Measurements from ENCODE around the gene TRAP1.

Gene TRAP1

DNA sequence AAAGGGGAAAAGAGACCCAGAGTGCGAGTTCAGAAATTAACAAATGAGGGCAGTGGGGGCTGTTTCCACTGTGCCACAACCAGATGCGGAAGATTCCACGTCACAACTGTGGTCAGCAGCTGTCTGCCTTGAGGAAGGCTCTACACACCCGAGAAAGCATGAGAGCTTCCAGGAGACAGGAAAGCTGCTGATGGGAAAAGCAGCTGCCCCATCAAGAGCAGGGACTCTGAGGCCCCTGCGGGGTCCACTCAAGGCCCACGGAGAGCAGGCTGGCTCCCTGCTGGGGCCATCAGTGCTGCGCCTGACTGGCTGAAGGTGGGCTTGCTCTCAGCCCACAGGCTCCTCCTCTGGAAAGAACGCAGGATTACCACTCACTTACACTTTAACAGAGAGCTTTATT lies 14.8 kb upstream of the TRAP1 start:
- DNase-seq (ENCODE audit: low spot score) = no peak
- in situ Hi-C loops (cut with MboI; ENCODE audit: low pct_unique_long_range_greater_than_20kb, low sequenced_read_pairs, unreplicated experiment) = no loop called here
- TF ChIP-seq, protein P1, sequence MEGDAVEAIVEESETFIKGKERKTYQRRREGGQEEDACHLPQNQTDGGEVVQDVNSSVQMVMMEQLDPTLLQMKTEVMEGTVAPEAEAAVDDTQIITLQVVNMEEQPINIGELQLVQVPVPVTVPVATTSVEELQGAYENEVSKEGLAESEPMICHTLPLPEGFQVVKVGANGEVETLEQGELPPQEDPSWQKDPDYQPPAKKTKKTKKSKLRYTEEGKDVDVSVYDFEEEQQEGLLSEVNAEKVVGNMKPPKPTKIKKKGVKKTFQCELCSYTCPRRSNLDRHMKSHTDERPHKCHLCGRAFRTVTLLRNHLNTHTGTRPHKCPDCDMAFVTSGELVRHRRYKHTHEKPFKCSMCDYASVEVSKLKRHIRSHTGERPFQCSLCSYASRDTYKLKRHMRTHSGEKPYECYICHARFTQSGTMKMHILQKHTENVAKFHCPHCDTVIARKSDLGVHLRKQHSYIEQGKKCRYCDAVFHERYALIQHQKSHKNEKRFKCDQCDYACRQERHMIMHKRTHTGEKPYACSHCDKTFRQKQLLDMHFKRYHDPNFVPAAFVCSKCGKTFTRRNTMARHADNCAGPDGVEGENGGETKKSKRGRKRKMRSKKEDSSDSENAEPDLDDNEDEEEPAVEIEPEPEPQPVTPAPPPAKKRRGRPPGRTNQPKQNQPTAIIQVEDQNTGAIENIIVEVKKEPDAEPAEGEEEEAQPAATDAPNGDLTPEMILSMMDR (IDR thresholded peaks at IDR 0.05; ENCODE audit: extremely low read depth, insufficient read depth, missing control alignments) = no peak

DNA sequence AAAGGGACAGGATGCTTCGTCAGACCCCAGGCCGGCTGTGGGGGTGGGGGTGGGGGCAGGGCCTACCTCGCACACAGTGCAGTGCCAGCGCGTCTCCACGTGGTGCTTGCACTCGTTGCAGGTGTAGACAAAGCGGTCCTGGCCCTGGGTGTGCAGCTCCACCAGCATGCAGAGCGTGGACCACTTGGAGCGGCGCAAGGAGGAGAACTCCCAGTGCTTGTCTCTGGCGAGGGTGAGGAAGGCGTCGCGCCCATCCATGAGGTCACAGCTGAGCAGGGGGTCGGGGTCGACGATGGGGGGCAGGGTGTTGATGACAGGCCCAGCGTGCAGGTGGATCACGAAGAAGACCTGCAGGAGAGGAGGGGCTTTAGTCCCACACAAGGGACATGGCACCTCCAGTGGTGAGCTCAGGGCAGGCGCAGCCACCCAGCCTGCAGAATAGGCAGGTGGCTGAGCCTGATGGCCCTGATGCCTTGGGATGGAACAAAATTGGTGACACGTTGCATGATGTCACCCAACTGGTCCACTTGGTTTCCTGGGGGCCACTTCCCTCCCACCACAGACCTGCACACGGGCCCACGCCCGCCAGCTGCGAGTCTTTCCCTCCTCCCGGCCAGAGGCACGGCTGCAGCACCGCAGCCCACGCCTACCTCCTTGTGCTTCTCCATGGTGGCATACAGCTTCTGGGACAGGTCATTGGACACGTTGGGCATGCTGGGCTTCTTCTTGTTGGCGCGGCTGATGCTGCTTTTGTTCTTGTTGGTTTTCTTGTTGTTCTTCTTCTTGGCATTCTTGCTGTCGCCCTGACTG lies 14.0 kb upstream of the TRAP1 start:
- TF ChIP-seq, protein P1 (IDR thresholded peaks at IDR 0.05; ENCODE audit: extremely low read depth, insufficient read depth, missing control alignments) = no peak
- in situ Hi-C loops (cut with MboI; ENCODE audit: low pct_unique_long_range_greater_than_20kb, low sequenced_read_pairs, unreplicated experiment) = no loop called here
- DNase-seq (ENCODE audit: low spot score) = no peak

DNA sequence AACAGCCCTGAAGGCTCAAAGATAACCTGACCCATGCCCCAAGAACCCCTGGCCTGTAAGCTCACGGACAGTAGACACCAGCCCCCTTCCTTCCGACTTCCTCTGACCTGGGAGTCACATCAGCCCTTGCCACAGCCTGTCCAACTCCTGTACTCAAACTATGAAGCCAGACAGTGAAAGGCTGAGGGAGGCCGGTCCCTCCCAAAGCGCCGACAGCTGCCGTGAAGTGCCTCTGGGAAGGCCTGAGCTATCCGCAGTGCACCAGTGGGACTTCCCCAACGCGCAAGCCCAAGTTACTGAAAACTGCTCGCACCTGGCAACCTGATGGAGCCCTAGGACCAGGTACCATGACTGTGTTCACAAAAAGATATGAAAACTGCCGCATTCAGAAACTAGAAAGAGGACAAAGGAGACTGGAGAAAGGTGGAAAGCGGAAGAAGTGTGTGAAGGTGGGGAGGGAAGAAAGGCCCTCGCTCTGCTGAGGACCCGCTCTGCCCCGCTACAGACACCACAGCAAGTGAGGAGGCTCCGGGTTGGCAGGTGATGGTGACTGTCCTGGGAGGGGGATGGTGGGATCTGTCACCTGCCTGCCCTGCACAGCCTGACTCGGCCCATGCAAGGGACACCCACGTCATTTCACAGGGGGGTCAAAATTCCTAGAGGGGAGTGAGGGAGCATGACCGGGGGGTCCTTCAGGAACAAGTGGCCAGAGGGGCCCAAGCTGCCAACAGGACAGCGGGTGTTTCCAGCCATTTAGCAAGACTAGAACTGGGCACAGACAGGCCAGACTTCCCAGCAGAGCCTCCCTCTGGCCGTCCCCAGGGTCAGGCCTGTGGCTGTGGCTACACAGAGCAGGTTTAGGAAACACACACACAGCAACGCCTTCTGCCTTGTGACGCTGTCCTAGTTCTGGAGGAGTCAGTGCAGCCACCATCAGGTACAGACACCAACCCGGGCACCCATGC lies 13.1 kb upstream of the TRAP1 start:
- no peak for DNase-seq (ENCODE audit: low spot score)
- TF ChIP-seq, protein P1 (IDR thresholded peaks at IDR 0.05; ENCODE audit: extremely low read depth, insufficient read depth, missing control alignments) = no peak
- in situ Hi-C loops (cut with MboI; ENCODE audit: low pct_unique_long_range_greater_than_20kb, low sequenced_read_pairs, unreplicated experiment) = no loop called here

DNA sequence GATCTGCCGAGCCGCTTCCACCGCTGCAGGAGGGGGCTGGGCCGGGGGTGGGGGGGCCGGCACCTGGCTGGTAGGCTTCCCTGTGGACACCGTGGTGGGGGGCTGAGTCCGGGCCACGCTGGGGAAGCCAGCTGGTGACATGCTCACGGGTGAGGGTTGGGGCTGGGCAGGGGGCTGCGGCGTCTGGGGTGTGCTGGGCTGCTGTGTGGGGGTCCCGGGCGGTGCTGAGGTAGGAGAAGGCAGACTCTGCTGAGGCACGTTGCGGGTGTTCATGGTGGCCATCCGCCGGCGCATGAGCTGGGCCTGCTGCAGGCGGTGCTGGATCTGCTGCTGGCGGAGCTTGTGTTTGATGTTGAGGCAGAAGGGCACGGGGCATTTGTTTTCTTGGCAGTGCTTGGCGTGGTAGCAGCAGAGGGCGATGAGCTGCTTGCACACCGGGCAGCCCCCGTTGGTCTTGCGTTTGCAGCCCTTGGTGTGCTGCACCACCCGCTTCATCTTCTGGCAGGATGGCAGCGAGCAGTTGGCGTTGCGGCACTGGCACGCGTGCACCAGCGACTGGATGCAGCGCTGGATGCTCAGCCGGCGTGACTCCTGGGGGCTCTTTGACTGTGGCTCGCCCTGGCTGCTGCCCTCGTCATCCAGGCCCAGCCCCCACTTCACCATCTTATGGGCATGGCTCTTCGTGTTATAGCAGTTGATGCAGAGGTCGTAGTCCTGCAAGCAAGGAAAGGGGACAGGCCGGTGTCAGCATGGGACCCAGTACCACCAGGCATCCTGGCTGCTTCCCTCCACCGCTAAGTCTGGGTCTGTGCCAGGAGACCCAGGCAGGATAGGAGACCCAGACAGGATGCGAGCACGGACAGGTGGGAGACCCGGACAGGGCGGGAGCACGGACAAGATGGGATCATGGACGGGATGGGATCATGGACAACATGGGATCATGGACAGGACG lies 12.1 kb upstream of the TRAP1 start:
- in situ Hi-C loops (cut with MboI; ENCODE audit: low pct_unique_long_range_greater_than_20kb, low sequenced_read_pairs, unreplicated experiment) = no loop called here
- TF ChIP-seq, protein P1 (IDR thresholded peaks at IDR 0.05; ENCODE audit: extremely low read depth, insufficient read depth, missing control alignments) = no peak
- DNase-seq (ENCODE audit: low spot score) = no peak

DNA sequence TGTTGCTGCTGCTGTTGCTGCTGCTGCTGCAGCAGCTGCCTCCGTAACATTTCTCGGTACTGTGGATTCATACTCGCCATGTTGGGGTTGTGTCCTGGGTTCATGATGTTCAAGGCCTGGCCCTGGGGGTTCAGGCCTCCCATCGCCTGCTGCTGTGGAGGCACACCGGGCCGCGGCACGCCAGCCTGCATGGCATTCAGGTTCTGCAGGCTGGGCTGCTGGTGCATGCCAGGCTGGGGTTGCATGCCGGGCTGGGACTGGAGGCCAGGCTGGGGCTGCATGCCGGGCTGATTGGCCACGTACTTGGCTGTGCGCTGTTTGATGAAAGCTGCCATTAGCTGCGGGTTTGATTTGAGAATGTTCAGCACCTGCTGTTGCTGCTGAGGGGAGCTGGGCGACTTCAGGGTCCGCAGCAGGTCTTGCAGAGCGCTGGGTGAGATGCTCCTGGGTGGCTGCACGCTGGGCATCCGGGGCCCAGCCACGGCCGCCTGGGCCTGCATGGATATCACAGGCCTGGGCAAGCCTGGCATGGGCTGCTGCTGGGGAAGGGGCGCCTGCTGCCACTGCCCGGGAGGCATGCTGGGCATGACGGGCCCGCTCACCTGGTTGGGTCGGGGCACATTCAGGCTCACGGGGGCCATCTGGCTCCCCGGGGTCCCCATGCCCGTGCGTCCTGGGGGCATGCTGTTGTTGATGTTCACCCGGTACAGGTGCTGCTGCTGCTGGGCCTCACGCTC lies 11.3 kb upstream of the TRAP1 start:
- in situ Hi-C loops (cut with MboI; ENCODE audit: low pct_unique_long_range_greater_than_20kb, low sequenced_read_pairs, unreplicated experiment) = no loop called here
- TF ChIP-seq, protein P1 (IDR thresholded peaks at IDR 0.05; ENCODE audit: extremely low read depth, insufficient read depth, missing control alignments) = no peak
- DNase-seq (ENCODE audit: low spot score) = no peak
